Measurements from ENCODE around the gene NXPH1. TPM values are rescaled to one million over a fixed set of nuclear protein-coding genes. Genes with fewer than 3 reads are reported as not detected.

NXPH1 gene
- total RNA-seq (2022; extraction: Qiagen RNA extraction) = not detected in 5 replicates

DNA sequence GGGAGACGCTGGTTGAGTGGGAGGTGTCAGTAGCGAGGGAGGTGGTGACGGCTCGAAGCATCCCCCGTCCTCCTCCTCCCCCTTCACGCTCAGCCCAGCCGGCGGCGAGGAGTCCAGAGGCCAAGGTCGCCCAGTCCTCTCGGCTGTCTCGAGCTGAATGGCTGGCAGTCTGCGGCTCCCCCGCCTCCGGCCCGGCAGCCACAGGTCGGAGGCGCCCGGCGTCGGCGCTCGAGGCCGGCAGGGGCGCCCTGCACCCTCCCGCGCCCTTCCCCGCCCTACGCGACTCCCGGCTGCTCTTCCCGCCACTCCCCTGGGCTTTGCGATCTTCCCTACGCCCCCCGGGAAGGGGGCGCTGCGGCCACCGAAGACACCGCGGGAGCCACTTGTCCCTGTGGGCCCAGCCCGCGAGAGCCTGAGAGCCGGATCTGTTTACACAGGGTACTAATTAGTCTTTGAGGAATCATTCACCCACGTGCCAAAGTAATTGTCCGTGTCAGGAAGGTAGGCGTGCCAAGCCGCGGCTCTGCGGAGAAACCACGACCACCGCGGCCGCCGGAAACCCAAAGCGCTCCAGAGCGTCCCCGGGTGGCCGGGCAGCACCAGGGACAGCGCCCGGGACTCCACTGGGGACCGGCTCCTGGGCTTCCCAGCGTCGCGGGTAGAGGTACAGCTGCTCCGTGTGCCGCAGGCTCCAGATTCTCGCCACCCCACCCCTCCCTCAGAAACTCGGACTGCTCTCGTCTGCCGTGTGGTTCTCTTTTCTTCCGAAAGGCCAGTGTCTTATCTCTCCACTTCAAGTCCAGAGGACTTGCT, at the start of gene NXPH1:
Gene NXPH1, plus strand, starts transcription at position 133 of the 813 bp plus-strand sequence.

Other genes starting within 250 kb of the NXPH1 start
- 0.77 to 1.6 TPM (median 1.00 TPM) in 5 replicates for gene ICA1, start 171.4 kb upstream of the NXPH1 start, total RNA-seq (2022; extraction: Qiagen RNA extraction)